Activated CD4-positive, alpha-beta T cell treated with anti-CD3 and anti-CD28 coated beads, Interleukin-2, Interleukin-4, amounts not matched to agents 100 ng/mL and 50 ng/mL, durations not matched to agents 16 hours and 8 hours (primary cell): ENCODE results near the gene CD80.

Experiments
- DNase-seq: peaks from one replicate; pipeline ENCODE4 v3.0.0-alpha.2; 2020; ENCODE audit warnings: low spot score

Gene CD80

DNA sequence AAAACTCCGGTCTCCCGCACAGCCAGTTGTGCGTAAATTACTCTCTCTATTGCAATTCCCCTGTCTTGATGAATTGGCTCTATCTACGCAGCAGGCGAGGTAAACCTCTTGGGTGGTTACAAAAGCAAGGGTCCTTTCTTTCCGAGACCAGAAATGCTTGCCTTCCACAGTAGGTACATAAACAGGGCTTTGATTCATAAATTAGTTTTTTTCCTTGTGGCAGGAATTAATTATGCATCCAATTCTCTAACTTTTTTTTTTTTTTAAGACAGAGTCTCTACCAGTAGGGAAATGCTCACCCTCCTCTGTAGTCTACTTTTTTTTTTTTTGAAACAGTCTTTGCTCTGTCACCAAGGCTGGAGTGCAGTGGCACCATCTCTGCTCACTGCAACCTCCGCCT is 16.3 kb downstream of the CD80 start:
- DNase-seq, result no peak

- DNase-seq, result no peak
Measured at GRCh38 chr3:119542168-119542767, 17.1 kb downstream of the CD80 start.

DNA sequence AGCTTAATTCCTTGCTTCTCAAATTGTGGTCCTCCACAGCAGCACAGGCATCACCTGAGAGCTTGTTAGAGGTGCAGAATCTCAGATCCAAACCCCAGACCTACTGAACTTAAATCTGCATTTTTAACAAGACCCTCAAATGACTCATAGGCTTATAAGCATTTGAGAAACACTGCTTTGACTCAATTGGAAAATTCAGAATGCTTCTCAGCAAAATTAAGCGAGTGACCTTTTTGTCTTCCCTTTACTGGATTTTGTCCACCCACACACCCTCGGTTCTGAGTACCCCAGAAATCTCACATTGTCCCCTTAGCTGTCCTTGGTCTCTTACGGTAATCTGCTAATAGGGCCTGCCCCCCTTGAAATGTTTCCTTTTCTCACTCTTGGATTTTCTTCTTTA is 17.9 kb downstream of the CD80 start:
- no peak for DNase-seq

- no peak for DNase-seq
Measured at GRCh38 chr3:119538772-119539171, 20.6 kb downstream of the CD80 start.

DNA sequence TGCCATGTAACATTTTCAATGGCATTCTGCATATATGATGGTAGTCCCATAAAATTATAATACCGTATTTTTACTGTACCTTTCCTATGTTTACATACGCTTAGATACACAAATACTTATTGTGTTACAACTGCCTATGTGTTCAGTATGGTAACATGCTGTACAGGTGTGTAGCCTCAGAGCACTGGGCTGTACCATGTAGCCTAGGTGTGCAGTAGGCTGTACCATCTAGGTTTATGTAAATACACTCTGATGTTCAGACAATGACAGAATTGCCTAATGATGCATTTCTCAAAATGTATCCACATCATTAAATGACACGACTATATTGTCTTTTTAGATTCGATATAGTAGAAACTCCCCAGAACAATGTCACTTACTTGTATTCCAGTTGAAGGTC is 22.7 kb downstream of the CD80 start:
- DNase-seq, result no peak

DNA sequence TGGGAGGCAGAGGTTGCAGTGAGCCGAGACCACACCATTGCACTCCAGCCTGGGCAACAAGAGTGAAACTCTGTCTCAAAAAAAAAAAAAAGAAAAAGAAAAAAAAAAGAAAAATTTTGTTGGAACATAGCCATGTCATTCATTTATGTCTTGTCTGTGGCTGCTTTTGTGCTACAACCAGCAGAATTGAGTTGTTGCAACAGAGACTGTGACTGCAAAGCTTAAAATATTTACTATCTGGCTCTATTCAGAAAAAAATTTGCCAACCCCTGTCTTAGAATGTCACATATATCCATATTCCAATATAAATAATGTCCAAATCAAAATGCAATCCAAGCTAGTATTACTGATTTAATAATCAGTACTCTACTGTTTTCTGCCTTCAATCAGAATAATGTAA is 25.1 kb downstream of the CD80 start:
- DNase-seq, result no peak

GRCh38 chr3:119531151-119531550 is 28.3 kb downstream of the CD80 start:
- no peak for DNase-seq

- DNase-seq, result no peak
Measured at GRCh38 chr3:119530456-119530855, 29.0 kb downstream of the CD80 start.

DNA sequence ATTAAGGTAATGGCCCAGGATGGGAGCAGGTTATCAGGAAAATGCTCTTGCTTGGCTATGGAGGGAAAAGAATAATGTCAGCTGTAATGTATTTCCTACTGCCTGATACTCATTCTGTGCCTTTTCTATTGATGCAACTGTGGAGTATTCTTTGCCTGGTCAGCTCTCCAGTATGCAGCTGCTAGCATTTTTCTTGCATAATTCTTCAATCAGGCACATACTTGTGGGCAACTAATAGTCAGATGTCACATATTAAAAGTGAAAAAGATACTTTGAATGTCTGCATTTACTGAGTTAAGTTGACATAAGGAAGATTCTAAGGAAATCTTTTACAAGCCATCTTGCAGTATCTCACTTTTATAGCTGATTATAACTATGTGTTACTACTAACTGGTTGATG is 29.5 kb downstream of the CD80 start:
- DNase-seq, result no peak

GRCh38 chr3:119527714-119528113 is 31.7 kb downstream of the CD80 start:
- DNase-seq, result no peak

GRCh38 chr3:119524931-119525662 is 34.3 kb downstream of the CD80 start:
- no peak for DNase-seq

DNA sequence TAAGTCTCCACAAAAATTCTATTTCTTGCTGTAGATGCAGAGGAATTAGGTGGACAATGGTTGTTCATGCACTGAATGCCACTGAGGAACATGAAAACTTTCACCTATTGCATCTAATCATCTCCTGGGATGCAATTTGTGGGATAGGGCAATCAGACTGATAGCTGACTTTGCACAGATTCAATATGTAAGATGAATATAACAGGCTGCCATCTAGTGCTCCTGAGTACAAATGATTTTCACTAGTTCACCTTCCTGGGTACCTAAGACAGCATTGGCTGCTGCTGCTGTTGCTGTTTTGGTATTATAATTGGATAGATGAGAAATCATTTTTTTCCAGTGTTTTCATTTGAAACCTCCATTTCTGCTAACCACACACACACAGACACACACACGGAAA is 41.4 kb downstream of the CD80 start:
- DNase-seq, result no peak

DNA sequence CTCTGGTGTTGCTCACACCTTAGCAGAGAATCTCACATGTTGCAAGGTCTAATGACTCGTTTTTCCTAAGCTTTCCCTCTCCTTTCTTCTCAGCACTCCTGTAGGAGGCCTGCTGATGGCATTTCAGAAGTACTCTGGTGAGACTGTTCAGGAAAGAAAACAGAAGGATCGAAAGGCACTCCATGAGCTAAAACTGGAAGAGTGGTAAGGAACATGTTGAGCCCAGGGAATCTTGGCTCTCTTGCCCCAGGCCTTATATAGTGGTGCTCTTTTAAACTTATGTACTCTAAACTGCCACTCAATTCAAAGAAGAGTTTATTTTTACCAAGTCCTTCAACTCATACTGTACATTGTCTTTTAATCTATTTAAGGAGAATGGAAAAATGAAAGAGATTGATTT is 42.3 kb downstream of the CD80 start:
- DNase-seq, result no peak

DNA sequence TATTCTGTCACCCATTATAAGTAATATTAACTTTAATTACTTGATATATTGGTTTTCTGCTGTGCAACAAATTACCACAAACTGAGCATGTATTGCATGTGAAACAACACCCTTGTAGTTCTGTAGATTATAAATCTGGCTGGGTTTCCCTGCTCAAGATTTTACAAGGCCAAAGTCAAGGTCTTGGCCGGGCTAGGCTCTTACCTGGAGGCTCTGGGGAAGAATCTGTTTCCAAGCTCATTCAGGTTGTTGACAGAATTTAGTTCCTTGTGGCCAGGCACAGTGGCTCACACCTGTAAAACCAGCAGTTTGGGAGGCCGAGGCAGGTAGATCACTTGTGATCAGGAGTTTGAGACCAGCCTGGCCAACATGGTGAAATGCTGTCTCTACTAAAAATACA is 44.8 kb downstream of the CD80 start:
- DNase-seq, result no peak

GRCh38 chr3:119510690-119511089 is 48.7 kb downstream of the CD80 start:
- DNase-seq, result no peak

DNA sequence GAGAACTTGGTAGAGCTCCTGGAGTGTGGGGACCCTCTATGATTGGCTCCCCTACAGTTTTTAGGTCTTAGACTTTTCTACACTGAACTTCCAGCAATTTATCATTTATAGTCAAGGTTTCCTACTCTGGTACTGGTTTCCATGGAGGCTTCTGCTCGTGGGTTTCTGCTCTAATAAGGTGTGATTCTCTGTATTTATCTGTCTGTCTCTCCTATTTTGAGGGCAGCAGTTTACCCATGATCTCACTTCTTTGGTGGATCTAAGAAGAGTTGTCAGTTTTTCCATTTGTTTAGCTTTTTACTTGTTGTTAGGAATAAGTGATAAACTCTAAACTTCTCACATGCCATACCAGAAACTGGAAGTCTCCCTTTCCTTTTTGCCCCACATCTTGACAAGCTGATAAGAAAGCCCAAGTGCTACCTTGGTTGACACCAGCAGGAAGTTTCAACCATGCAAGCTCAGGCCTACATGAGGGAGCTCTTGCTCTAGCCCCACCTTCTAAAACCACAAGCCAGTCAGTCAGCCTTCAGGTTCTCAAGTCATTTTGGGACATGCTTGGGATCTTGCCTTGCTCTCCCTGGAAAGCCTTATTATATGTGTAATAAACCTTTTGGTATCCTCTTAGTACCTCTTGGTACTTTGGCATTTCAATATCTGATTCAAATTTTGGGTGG is 51.1 kb downstream of the CD80 start:
- DNase-seq, result peak; percentile 59

GRCh38 chr3:119507404-119507803 is 52.0 kb downstream of the CD80 start:
- DNase-seq, result no peak

DNA sequence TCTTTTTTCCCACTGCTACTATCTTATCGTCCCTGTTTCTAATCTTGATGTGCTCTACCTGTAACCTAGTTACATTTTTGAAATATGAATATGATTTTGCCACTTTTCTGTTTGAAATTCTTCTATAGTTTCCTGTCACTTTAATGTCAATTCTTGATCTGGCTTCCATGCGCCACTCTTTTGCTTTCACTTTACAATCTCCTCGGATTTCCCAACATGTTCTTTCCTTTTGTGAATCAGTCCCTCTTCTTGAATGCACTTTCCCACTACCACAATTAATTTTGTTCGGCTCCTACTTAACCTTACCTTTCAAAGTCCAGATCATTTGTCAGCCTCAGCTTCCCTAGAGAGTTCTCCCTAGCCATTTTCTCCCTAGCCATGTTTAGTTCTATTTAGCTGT is 52.8 kb downstream of the CD80 start:
- no peak for DNase-seq

DNA sequence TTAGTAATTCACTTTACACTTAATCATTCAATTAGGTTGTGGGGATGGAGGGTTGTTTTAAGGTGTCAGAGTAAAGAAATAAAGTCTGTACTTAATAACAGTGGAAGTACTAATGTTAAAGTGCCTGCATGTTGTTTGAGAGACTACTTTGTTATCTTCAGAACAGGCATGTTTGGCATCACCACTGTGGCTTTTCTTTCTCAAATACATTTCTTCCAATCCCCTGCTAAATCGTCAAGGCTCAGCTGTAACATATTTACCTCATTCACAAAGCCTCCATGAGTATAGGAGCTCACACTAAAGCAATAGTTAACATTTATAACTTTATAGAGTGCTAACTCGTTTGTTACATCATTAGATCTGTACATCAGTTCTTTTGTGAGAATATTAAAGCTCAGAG is 58.5 kb downstream of the CD80 start:
- no peak for DNase-seq

GRCh38 chr3:119500265-119500664 is 59.1 kb downstream of the CD80 start:
- no peak for DNase-seq

DNA sequence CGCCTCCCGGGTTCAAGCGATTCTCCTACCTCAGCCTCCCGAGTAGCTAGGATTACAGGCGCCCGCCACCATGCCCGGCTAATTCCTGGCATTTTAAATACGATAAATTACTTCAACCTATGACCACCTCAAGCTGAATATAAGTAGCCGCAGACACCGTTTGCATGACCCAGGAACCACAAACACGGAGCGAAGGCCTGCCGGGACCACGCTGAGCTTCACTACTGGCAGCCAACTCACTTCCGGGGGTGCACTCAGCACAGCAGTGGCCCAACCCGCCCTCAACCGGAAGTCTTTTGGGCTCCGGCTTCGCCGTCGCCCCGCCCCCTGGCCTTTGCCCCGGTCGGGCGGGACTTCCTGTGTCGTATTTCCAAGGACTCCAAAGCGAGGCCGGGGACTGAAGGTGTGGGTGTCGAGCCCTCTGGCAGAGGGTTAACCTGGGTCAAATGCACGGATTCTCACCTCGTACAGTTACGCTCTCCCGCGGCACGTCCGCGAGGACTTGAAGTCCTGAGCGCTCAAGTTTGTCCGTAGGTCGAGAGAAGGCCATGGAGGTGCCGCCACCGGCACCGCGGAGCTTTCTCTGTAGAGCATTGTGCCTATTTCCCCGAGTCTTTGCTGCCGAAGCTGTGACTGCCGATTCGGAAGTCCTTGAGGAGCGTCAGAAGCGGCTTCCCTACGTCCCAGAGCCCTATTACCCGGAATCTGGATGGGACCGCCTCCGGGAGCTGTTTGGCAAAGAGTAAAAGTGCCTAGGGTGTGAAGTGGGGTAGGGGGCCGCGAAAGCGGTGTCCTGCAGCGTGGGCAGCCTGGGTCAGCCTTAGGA is 61.0 kb downstream of the CD80 start, which contains the start of gene TIMMDC1:
TSS of gene TIMMDC1 (plus strand) at position 362 of the 826 bp plus-strand sequence. CDS start at position 549, 187 bp downstream.
- DNase-seq, result peak; percentile 97

GRCh38 chr3:119497820-119498185 is 61.6 kb downstream of the CD80 start:
- no peak for DNase-seq

GRCh38 chr3:119494597-119494996 is 64.8 kb downstream of the CD80 start:
- no peak for DNase-seq
